ENCODE results near the gene TMEM151B. TPM values are rescaled to one million over a fixed set of nuclear protein-coding genes. Genes with fewer than 3 reads are reported as not detected.

TMEM151B gene
- total RNA-seq, 1 experiment from 2014 or later = 0.05 TPM

- DNase-seq (ENCODE audit: low read depth, low spot score) = no peak
- in situ Hi-C loops (cut with HindIII; ENCODE audit: low pct_unique_long_range_greater_than_20kb, low sequenced_read_pairs) = no loop called here
These were observed 516 bp downstream of the TMEM151B start for GRCh38 chr6:44270526-44271405.

- in situ Hi-C loops (cut with HindIII; ENCODE audit: low pct_unique_long_range_greater_than_20kb, low sequenced_read_pairs) = no loop called here
These were observed 1.1 kb downstream of the TMEM151B start for GRCh38 chr6:44271406-44271723.

GRCh38 chr6:44271914-44272313 lies 1.7 kb downstream of the TMEM151B start:
- DNase-seq (ENCODE audit: low read depth, low spot score) = no peak
- in situ Hi-C loops (cut with HindIII; ENCODE audit: low pct_unique_long_range_greater_than_20kb, low sequenced_read_pairs) = no loop called here

More at GRCh38 chr6:44271406-44271723, 1.1 kb downstream of the TMEM151B start:
- no peak for DNase-seq (ENCODE audit: low read depth, low spot score)

DNA sequence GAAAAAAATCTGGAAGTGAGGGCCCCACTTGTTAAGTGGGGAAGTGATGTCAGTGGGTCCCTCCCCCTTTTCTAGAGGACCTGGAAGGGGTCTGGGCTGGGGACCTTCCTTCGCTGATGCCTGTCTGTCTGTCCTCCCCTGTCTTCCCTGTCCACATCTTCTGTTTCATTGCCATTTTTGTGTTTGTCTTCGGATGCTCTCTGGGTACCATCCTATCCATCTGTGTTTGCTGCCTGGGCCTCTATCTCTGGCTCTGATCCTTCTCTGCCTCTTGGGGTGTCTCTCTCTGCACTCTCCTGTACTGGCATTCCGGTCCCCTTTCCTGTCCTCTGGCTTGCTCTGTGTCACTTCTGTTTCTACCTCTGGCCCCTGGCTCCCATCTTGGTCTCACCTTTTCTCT lies 2.3 kb downstream of the TMEM151B start:
- no peak for DNase-seq (ENCODE audit: low read depth, low spot score)
- in situ Hi-C loops (cut with HindIII; ENCODE audit: low pct_unique_long_range_greater_than_20kb, low sequenced_read_pairs) = no loop called here

- DNase-seq (ENCODE audit: low read depth, low spot score) = no peak
These were observed 2.8 kb downstream of the TMEM151B start for GRCh38 chr6:44272999-44273566.

GRCh38 chr6:44273617-44274016 lies 3.4 kb downstream of the TMEM151B start:
- in situ Hi-C loops (cut with HindIII; ENCODE audit: low pct_unique_long_range_greater_than_20kb, low sequenced_read_pairs) = no loop called here
- DNase-seq (ENCODE audit: low read depth, low spot score) = no peak

More at GRCh38 chr6:44272999-44273566, 2.8 kb downstream of the TMEM151B start:
- in situ Hi-C loops (cut with HindIII; ENCODE audit: low pct_unique_long_range_greater_than_20kb, low sequenced_read_pairs) = no loop called here

- in situ Hi-C loops (cut with HindIII; ENCODE audit: low pct_unique_long_range_greater_than_20kb, low sequenced_read_pairs) = no loop called here
- no peak for DNase-seq (ENCODE audit: low read depth, low spot score)
These were observed 5.1 kb downstream of the TMEM151B start for GRCh38 chr6:44275271-44275748.

GRCh38 chr6:44275749-44276648 lies 5.7 kb downstream of the TMEM151B start:
- no peak for DNase-seq (ENCODE audit: low read depth, low spot score)
- in situ Hi-C loops (cut with HindIII; ENCODE audit: low pct_unique_long_range_greater_than_20kb, low sequenced_read_pairs) = no loop called here

DNA sequence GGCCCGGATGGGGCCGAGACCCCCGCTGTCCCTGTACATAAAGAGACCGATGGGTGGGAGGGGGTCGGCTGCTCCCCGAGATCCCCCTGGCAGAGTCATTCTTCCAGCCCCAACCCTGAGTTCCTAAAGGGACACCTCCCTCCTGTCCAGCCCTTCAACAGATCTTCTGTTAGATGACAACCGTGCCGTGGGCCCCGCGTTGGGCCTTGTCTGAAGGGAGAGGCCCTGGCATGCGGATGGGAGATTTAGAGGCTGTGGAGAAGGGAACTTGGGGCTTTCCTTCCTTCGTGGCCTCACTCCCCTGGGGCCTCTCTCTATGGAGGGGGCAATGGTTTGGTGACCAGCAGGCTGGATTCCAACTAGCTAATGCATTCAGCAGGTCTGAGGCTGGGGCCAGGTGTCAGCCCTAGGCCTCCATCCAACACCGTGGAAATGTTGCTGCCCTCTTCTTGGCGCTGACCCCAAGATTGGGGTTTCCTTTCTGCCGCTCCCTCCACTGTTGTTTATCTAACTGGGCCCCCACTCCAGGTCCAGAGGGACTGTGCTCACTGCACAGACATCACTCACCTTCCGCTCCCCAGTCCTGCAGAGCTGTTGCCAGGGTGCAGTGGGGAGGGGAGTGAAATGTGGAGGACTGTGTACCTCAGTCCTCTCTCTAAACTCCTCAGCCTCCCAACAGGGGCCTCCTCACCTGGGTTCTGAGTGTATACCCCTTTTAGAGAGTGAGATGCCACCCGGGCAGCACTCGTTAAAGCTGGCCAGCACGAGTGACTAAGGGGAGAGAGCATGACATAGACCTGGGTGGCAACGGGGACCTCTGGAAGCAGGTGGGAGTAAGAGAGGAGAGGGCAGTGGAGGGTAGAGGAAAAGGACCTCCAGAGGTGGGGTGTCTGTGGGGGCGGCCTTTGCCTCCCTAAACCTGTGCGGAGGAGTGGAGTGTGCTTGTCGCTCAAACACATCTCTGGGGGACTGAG lies 6.7 kb downstream of the TMEM151B start:
- no peak for DNase-seq (ENCODE audit: low read depth, low spot score)
- in situ Hi-C loops (cut with HindIII; ENCODE audit: low pct_unique_long_range_greater_than_20kb, low sequenced_read_pairs) = no loop called here

- DNase-seq (ENCODE audit: low read depth, low spot score) = no peak
- in situ Hi-C loops (cut with HindIII; ENCODE audit: low pct_unique_long_range_greater_than_20kb, low sequenced_read_pairs) = no loop called here
These were observed 7.5 kb downstream of the TMEM151B start for GRCh38 chr6:44277763-44278162.

DNA sequence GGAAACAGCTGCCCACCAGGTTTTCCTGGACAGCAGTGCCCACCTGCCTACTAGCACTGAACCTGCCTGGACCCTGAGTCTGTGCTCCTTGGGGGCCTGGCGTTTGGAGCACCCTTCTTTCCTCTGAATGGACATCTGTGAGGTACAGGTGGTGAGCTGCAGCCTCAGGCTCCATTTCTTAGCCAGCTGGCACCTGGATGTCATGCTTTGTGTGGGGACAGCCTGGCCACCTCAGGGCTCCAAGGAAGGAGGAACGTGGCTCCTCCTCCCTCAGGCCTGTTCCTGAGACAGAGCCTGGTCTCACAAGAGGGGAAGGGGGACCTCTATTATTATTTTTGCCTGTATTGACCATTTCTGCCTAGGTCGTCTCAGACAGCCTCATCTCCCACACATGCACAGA lies 8.1 kb downstream of the TMEM151B start:
- in situ Hi-C loops (cut with HindIII; ENCODE audit: low pct_unique_long_range_greater_than_20kb, low sequenced_read_pairs) = no loop called here
- no peak for DNase-seq (ENCODE audit: low read depth, low spot score)

DNA sequence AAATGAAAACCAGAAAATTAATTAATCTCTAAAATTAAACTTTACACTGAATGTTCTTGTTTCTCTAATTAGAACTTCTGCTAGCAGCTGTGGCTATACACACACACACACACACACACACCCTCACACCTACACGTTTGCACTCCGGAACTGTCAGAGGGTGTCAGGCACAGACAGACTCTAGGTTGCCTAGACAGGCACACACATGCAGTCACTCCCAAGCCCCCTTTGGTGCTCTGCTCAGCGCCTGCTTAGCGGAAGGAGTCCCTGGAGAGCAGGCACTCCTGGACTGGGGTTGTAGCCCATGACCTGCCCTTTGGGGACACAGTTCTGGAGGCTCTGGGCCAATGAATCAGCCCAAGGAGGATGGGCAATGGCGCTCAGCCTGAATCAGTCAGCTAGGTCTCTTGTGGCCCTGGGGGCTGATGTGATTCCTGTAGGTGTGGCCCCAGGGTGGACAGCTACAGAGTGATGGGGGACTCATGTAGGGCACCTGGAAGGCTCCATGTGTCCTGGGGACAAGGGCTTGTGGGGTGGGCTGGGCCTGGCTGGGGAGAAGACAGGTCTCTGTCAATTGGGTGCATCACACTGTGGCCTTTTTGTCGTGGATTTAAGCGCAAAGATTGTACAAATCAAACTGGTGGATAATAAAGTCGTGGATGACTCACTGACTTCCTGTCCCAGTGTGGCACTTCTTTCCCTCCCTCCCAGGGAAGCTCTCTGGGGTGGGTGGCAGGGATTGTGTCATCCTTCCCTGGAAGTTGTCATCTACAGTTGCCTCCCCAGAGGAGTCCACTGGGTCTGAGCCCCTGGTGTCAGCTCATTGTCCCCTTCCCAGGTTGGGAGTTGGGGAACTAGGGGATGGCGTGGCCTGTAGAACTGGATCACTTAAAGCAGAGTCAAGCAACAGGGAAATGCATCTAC lies 8.8 kb downstream of the TMEM151B start:
- no peak for DNase-seq (ENCODE audit: low read depth, low spot score)
- in situ Hi-C loops (cut with HindIII; ENCODE audit: low pct_unique_long_range_greater_than_20kb, low sequenced_read_pairs) = no loop called here

DNA sequence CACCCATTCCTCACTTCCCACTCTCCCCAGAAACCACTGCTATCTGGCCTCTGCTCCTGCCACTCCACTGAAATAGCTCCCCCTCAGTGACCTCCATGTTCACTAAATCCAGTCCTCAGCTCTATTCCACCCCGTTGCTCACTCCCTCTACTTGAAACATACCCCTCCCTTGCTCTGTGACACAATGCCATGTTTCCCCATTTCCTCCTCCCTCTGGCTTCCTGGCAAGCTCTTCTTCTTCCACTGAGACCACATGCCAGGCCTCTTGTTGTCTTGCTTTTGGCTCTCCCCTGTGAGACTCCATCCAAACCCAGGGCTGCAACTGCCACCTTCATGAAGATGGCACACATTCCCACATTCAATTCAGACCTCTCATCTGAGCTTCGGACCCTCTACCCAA lies 13.9 kb downstream of the TMEM151B start:
- in situ Hi-C loops (cut with HindIII; ENCODE audit: low pct_unique_long_range_greater_than_20kb, low sequenced_read_pairs) = no loop called here

GRCh38 chr6:44284867-44285266 lies 14.6 kb downstream of the TMEM151B start:
- no peak for DNase-seq (ENCODE audit: low read depth, low spot score)
- in situ Hi-C loops (cut with HindIII; ENCODE audit: low pct_unique_long_range_greater_than_20kb, low sequenced_read_pairs) = no loop called here

More for the DNA sequence above, 13.9 kb downstream of the TMEM151B start:
- DNase-seq (ENCODE audit: low read depth, low spot score) = no peak

DNA sequence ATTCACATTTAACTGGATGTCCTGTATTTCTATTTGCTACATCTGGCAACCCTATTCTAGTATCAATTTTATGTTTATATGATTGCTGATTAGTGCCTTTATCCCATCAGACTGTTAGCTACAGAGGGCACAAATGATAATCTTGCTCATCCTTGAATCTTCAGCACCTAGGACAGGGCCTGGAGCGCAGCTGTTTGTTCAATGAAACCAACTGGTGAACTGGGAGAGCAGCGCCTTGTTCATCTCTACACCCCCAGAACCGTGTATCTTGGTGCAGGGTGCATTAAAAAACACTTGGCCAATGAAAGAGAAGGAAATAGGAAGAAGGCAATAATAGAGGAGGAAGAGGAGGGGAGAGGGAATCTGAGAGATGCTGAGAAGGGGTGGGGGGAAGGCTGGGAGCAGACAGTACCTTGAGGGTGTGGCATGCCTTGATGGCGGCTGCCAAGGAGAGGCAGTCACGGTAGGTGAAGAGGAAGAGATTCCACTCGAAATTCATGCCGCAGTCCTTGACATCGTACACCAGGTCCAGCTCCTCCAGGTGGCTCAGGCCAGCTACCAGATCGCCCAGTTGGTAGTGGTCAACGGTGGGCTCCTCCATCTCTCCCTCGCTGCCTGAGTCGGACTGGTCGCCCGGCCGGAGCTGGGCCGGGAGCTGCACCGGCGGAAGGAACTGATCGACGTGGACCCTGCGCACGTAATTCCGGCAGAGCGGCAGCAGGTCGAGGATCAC lies 15.5 kb downstream of the TMEM151B start:
- DNase-seq (ENCODE audit: low read depth, low spot score) = no peak
- in situ Hi-C loops (cut with HindIII; ENCODE audit: low pct_unique_long_range_greater_than_20kb, low sequenced_read_pairs) = no loop called here

- DNase-seq (ENCODE audit: low read depth, low spot score) = no peak
- in situ Hi-C loops (cut with HindIII; ENCODE audit: low pct_unique_long_range_greater_than_20kb, low sequenced_read_pairs) = no loop called here
These were observed 16.0 kb downstream of the TMEM151B start for GRCh38 chr6:44286285-44286565.
